A673 (cell line): ENCODE measurements around the gene SLC44A1.

ENCODE experiments used
- EZH2 ChIP-seq: fragments of 200-600 bp; sonication (generic); IDR thresholded peaks from 2 replicates; pipeline ENCODE4 v1.6.1; 2017; ENCODE audit warnings: borderline replicate concordance, low read depth, mild to moderate bottlenecking, mixed read lengths, antibody characterized with exemption, low read length; ENCODE audit not compliant: poor library complexity, severe bottlenecking
- TF ChIP-seq, protein P1 (sequence below): fragments of 300-800, 200-600 bp; sonication (generic); conservative IDR thresholded peaks from 2 replicates; pipeline ENCODE4 v1.5.1; 2017; ENCODE audit warnings: low read depth, mild to moderate bottlenecking, antibody characterized with exemption, low read length, moderate library complexity, mixed read lengths

DNA sequence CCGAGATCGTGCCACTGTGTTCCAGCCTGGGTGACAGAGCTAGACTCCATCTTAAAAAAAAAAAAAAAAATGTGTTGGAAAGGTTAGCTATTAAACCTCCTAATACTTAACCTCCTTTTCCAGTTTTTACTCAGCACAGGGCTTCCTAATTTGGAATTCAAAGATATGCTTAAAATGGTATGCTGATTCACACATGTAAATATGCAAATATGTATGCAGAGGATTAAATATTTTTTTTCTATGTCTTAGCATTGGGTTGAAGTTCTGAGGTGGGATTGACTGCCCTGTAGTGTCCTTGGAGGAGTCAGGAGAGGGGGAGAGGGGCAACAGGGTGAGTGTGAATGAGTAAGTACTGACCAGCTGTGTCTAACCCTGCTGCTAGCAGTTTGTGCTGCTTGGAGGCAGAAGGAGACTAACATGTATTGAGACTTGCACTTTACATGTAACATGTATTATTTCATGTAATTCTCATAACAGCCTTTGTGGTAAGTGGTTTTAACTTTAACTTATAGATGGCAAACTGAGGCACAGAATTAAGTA, 63.2 kb downstream of the SLC44A1 start:
- TF ChIP-seq EZH2, result no peak
- TF ChIP-seq, protein P1, sequence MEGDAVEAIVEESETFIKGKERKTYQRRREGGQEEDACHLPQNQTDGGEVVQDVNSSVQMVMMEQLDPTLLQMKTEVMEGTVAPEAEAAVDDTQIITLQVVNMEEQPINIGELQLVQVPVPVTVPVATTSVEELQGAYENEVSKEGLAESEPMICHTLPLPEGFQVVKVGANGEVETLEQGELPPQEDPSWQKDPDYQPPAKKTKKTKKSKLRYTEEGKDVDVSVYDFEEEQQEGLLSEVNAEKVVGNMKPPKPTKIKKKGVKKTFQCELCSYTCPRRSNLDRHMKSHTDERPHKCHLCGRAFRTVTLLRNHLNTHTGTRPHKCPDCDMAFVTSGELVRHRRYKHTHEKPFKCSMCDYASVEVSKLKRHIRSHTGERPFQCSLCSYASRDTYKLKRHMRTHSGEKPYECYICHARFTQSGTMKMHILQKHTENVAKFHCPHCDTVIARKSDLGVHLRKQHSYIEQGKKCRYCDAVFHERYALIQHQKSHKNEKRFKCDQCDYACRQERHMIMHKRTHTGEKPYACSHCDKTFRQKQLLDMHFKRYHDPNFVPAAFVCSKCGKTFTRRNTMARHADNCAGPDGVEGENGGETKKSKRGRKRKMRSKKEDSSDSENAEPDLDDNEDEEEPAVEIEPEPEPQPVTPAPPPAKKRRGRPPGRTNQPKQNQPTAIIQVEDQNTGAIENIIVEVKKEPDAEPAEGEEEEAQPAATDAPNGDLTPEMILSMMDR, result no peak
